Sigmoid colon (tissue), 4 donors: ENCODE data around the gene C1orf167.

Experiments
- EP300 ChIP-seq, 4 donors: sonication (generic); formaldehyde crosslinking; IDR thresholded peaks; one replicate each; pipeline ENCODE4 v1.6.1; 2017; ENCODE audit warnings: antibody characterized with exemption in 4 of 4
- POLR2A ChIP-seq, 2 donors: fragments of 450-650 bp; IDR thresholded peaks; one replicate each; pipeline ENCODE4 v1.6.1; 2016; ENCODE audit warnings: antibody characterized with exemption in 2 of 2, mild to moderate bottlenecking in 2 of 2, moderate library complexity in 2 of 2
- TF ChIP-seq, protein P1 (sequence below), 4 experiments: fragments of 450-650 bp in 3 of 4; fragments of 200-600 bp in 1 of 4; IDR thresholded peaks; one replicate each; pipeline ENCODE4 v1.5.1; 2016 to 2019; ENCODE audit warnings: antibody characterized with exemption in 4 of 4, mild to moderate bottlenecking in 3 of 4, moderate library complexity in 2 of 4

DNA sequence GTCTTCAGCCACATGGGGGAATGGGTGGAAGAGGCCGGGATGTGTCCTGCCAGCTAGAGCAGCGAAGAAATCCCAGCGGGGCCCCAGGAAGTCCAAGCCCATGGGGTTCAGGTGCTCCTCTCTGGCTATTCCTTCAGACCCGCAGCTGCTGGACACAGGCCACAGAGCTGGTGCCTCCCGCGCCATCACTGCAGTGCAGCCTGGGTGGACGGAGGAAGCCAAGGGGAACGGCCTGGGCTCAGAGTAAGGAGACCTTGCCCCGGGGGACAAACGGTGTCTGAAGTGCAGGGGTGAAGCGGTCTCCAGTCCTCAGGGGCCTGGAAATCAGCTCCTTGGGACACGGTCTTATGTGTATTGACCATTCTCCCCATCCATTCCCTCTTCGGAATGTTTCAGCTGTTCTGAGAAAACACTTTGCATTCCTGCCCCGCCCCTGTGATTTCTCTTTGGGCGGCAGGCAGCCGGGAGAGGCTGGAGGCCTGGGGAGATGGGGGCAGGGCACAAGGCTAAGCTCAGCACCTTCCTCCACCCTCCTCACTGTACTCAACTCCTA lies 25.3 kb downstream of the C1orf167 start:
- TF ChIP-seq, protein P1, sequence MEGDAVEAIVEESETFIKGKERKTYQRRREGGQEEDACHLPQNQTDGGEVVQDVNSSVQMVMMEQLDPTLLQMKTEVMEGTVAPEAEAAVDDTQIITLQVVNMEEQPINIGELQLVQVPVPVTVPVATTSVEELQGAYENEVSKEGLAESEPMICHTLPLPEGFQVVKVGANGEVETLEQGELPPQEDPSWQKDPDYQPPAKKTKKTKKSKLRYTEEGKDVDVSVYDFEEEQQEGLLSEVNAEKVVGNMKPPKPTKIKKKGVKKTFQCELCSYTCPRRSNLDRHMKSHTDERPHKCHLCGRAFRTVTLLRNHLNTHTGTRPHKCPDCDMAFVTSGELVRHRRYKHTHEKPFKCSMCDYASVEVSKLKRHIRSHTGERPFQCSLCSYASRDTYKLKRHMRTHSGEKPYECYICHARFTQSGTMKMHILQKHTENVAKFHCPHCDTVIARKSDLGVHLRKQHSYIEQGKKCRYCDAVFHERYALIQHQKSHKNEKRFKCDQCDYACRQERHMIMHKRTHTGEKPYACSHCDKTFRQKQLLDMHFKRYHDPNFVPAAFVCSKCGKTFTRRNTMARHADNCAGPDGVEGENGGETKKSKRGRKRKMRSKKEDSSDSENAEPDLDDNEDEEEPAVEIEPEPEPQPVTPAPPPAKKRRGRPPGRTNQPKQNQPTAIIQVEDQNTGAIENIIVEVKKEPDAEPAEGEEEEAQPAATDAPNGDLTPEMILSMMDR (IDR thresholded peaks at IDR 0.05) = no peak
- TF ChIP-seq EP300 (IDR thresholded peaks at IDR 0.05) (no peak), POLR2A (IDR thresholded peaks at IDR 0.05) (no peak)
